Liver (tissue), 3 donors: ENCODE measurements around the gene CGB2.

Experiments
- EGR1 ChIP-seq, 2 donors: IDR thresholded peaks; 2 replicates each; pipeline ENCODE4 v1.6.1; 2016 to 2018; ENCODE audit warnings: antibody characterized with exemption in 2 of 2, low read depth in 2 of 2
- FOXA2 ChIP-seq: IDR thresholded peaks from 2 replicates; pipeline ENCODE4 v1.6.1; 2016; ENCODE audit warnings: antibody characterized with exemption
- GABPA ChIP-seq, 2 donors: IDR thresholded peaks in 1 of 2; conservative IDR thresholded peaks in 1 of 2; 2 replicates each; pipeline ENCODE4 v1.6.1; 2016; ENCODE audit warnings: antibody characterized with exemption in 2 of 2, mild to moderate bottlenecking in 1 of 2, moderate library complexity in 1 of 2
- TAF1 ChIP-seq: conservative IDR thresholded peaks from 2 replicates; pipeline ENCODE4 v1.6.1; 2016; ENCODE audit warnings: antibody characterized with exemption, mild to moderate bottlenecking
- ZBTB33 ChIP-seq: IDR thresholded peaks from 2 replicates; pipeline ENCODE4 v1.6.1; 2016; ENCODE audit warnings: antibody characterized with exemption
- TF ChIP-seq, protein P1 (sequence below): fragments of 150-350 bp; IDR thresholded peaks from 2 replicates; pipeline ENCODE4 v1.5.1; 2017; ENCODE audit warnings: improper control_type of control experiment, low read depth, low read length; ENCODE audit not compliant: missing input control
- TF ChIP-seq, protein P2 (sequence below): IDR thresholded peaks from 2 replicates; pipeline ENCODE4 v1.6.1; 2016; ENCODE audit warnings: antibody characterized with exemption
- donor health status: healthy.
- donor health status: healthy.

- TF ChIP-seq, protein P1, sequence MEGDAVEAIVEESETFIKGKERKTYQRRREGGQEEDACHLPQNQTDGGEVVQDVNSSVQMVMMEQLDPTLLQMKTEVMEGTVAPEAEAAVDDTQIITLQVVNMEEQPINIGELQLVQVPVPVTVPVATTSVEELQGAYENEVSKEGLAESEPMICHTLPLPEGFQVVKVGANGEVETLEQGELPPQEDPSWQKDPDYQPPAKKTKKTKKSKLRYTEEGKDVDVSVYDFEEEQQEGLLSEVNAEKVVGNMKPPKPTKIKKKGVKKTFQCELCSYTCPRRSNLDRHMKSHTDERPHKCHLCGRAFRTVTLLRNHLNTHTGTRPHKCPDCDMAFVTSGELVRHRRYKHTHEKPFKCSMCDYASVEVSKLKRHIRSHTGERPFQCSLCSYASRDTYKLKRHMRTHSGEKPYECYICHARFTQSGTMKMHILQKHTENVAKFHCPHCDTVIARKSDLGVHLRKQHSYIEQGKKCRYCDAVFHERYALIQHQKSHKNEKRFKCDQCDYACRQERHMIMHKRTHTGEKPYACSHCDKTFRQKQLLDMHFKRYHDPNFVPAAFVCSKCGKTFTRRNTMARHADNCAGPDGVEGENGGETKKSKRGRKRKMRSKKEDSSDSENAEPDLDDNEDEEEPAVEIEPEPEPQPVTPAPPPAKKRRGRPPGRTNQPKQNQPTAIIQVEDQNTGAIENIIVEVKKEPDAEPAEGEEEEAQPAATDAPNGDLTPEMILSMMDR, result no peak
- TF ChIP-seq, protein P2, sequence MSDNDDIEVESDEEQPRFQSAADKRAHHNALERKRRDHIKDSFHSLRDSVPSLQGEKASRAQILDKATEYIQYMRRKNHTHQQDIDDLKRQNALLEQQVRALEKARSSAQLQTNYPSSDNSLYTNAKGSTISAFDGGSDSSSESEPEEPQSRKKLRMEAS, result no peak
- TF ChIP-seq FOXA2, result no peak
- TF ChIP-seq TAF1, result no peak
- TF ChIP-seq GABPA (IDR thresholded peaks at IDR 0.05 in 1 of 2, conservative IDR thresholded peaks at IDR 0.05 in 1 of 2), result no peak
- no peak for TF ChIP-seq EGR1 (IDR thresholded peaks at IDR 0.05; ENCODE audit: low read depth in 2 of 2)
- TF ChIP-seq ZBTB33, result no peak
These were observed 24.8 kb upstream of the CGB2 start for GRCh38 chr19:49006905-49007304.
